GM12878 (cell line): ENCODE measurements around the gene YEATS4. TPM values are rescaled to one million over a fixed set of nuclear protein-coding genes. Genes with fewer than 3 reads are reported as not detected.

Experiments used
- ATAC-seq: fragments of 200-7000 bp; cut with Tn5 transposase; 3 replicates; pipeline ENCODE4 v1.9.1; 2020; ENCODE audit warnings: mild to moderate bottlenecking, moderate library complexity
- BruUV-seq: library from RNA; stranded (reverse); fragments of 400-500 nt; replicated peaks from 2 replicates; lab custom pipeline; 2021; lab: Mats Ljungman, UMichigan
- CTCF ChIA-PET: fragments of 300-600 bp; sonication (Branson Sonifier 250); formaldehyde crosslinking; extraction: SDS; loops from one replicate; lab custom pipeline; 2021; ENCODE audit warnings: inconsistent platforms; lab: Yijun Ruan, JAX
- POLR2A ChIA-PET: fragments of 350-600 bp; formaldehyde crosslinking; extraction: SDS; loops from one replicate; lab custom pipeline; 2021; ENCODE audit warnings: inconsistent platforms; lab: Charles Lee
- RAD21 ChIA-PET: fragments of 300-600 bp; sonication (Branson Sonifier 250); formaldehyde crosslinking; loops from one replicate; lab custom pipeline; 2023; ENCODE audit warnings: antibody characterized with exemption; ENCODE audit not compliant: unreplicated experiment; lab: Charles Lee
- SMC1A ChIA-PET: fragments of 300-600 bp; sonication (Branson Sonifier 250); formaldehyde crosslinking; loops from one replicate; lab custom pipeline; 2023; ENCODE audit not compliant: unreplicated experiment, uncharacterized antibody; lab: Charles Lee
- DNase-seq: peaks from one replicate; pipeline ENCODE4 v3.0.0-alpha.2; 2011; ENCODE audit warnings: low read depth, low spot score
- FAIRE-seq: peaks from 3 replicates; lab custom pipeline; 2011; peaks lifted over from hg19 to GRCh38; lab: Jason Lieb, UNC
- H2AFZ ChIP-seq: 2 replicates; pipeline ENCODE4 v1.6.0; 2011; ENCODE audit warnings: low read depth, low read length, control low read depth; ENCODE audit not compliant: control insufficient read depth
- H3K27ac ChIP-seq: 2 replicates; pipeline ENCODE4 v1.5.1; 2011; ENCODE audit warnings: control low read depth; ENCODE audit not compliant: control insufficient read depth, insufficient read depth
- H3K27me3 ChIP-seq, 2 experiments: replicated peaks in 1 of 2; 2 replicates each; pipeline versions ENCODE4 v1.6.0 to v1.6.1; 2011; ENCODE audit warnings: low read length in 1 of 2; ENCODE audit not compliant: control insufficient read depth in 2 of 2, insufficient read depth in 2 of 2
- H3K36me3 ChIP-seq, 2 experiments: 2 replicates each; pipeline ENCODE4 v1.5.1; 2011; ENCODE audit warnings: low read length in 1 of 2; ENCODE audit not compliant: control insufficient read depth in 2 of 2, insufficient read depth in 2 of 2
- H3K4me1 ChIP-seq: 2 replicates; pipeline ENCODE4 v1.6.1; 2011; ENCODE audit warnings: mild to moderate bottlenecking, low read length, moderate library complexity, mixed read lengths; ENCODE audit not compliant: control insufficient read depth, insufficient read depth
- H3K4me2 ChIP-seq: 2 replicates; pipeline ENCODE4 v1.6.0; 2011; ENCODE audit warnings: control low read depth; ENCODE audit not compliant: control insufficient read depth, insufficient read depth
- H3K4me3 ChIP-seq: fragments of 200-600 bp; sonication (generic); 2 replicates; pipeline ENCODE4 v1.5.1; 2016
- H3K79me2 ChIP-seq: 2 replicates; pipeline ENCODE4 v1.6.0; 2011; ENCODE audit warnings: low read length; ENCODE audit not compliant: control insufficient read depth, insufficient read depth
- H3K9ac ChIP-seq: 2 replicates; pipeline ENCODE4 v1.8.0; 2011; ENCODE audit warnings: low read length, control low read depth, mixed read lengths; ENCODE audit not compliant: control insufficient read depth, insufficient read depth
- H3K9me3 ChIP-seq: replicated peaks from 3 replicates; pipeline ENCODE4 v1.5.1; 2011; ENCODE audit warnings: mild to moderate bottlenecking, low read length; ENCODE audit not compliant: control insufficient read depth, insufficient read depth
- H4K20me1 ChIP-seq: 2 replicates; pipeline ENCODE4 v1.6.0; 2011; ENCODE audit not compliant: control insufficient read depth, insufficient read depth
- KAT2A ChIP-seq: conservative IDR thresholded peaks from 2 replicates; pipeline ENCODE4 v1.6.1; 2011; ENCODE audit warnings: low read depth, low read length; ENCODE audit not compliant: control insufficient read depth
- PAX8 ChIP-seq: fragments of 450-650 bp; IDR thresholded peaks from 2 replicates; pipeline ENCODE4 v1.6.1; 2017; ENCODE audit warnings: mild to moderate bottlenecking, moderate library complexity
- SIX5 ChIP-seq: IDR thresholded peaks from 2 replicates; pipeline ENCODE4 v1.6.1; 2011; ENCODE audit warnings: mild to moderate bottlenecking, low read depth, low read length, moderate library complexity; ENCODE audit not compliant: severe bottlenecking
- SMARCA5 ChIP-seq: fragments of 450-650 bp; IDR thresholded peaks from 2 replicates; pipeline ENCODE4 v1.6.1; 2017; ENCODE audit warnings: mild to moderate bottlenecking
- YBX1 ChIP-seq: fragments of 450-650 bp; IDR thresholded peaks from 2 replicates; pipeline ENCODE4 v1.6.1; 2016; ENCODE audit warnings: antibody characterized with exemption
- WGBS: methylation state at CpG from one replicate; pipeline ENCODE4 v1.1.6; 2016; ENCODE audit warnings: low lambda C conversion rate; ENCODE audit not compliant: insufficient replicate concordance, insufficient coverage; ENCODE audit errors: missing lambda C conversion rate; 5-methylcytosine and 5-hydroxymethylcytosine counted together
- in situ Hi-C: fragments of 300-500 bp; cut with MboI; formaldehyde crosslinking; loops from 9 replicates; pipeline ENCODE4 v1.14.3; 2018; ENCODE audit warnings: mixed read lengths
- intact Hi-C: fragments of 100-400 bp; cut with micrococcal nuclease; formaldehyde crosslinking; loops from one replicate; pipeline ENCODE4 v1.14.2; 2022; ENCODE audit not compliant: unreplicated experiment
- polyA plus RNA-seq, 11 experiments: library from polyadenylated mRNA; depleted of rRNA in 4 of 11; unstranded in 6 of 11; stranded (reverse) in 5 of 11; fragments of >200 nt; fragmentation: Nextera tagmentation in 4 of 11; fragmentation: Illumina TruSeq in 1 of 11; extraction: Ambion mirVana in 4 of 11; extraction: Trizol in 1 of 11; gene quantifications; 1 replicate in 1 of 11; 2 replicates in 10 of 11; pipeline versions ENCODE4 v1.2.1 to v1.2.3, GENCODE V29; 2011 to 2016; ENCODE audit warnings: inconsistent platforms in 2 of 11, missing spikeins in 2 of 11, low read depth in 1 of 11
- total RNA-seq, 4 experiments: library from RNA; depleted of rRNA in 3 of 4; stranded (reverse); fragments of >200 nt in 3 of 4; fragmentation: Illumina TruSeq in 1 of 4; extraction: Trizol in 1 of 4; gene quantifications; 2 replicates each; pipeline versions ENCODE4 v1.2.1 to v1.2.3, GENCODE V29; 2013 to 2021
- TF ChIP-seq, protein P1 (sequence below): fragments of 450-650 bp; IDR thresholded peaks from 2 replicates; pipeline ENCODE4 v1.6.1; 2014; ENCODE audit warnings: mild to moderate bottlenecking
- TF ChIP-seq, protein P2 (sequence below): fragments of 450-650 bp; IDR thresholded peaks from 2 replicates; pipeline ENCODE4 v1.6.1; 2016; ENCODE audit warnings: mild to moderate bottlenecking, moderate library complexity, borderline replicate concordance

The YEATS4 gene
- total and polyA plus RNA-seq, 10 of the 15 experiments (the other 5 are each of a cell fraction or from before 2014, with no cell fraction given): 23.8 to 45.4 (median 36.8) TPM

DNA sequence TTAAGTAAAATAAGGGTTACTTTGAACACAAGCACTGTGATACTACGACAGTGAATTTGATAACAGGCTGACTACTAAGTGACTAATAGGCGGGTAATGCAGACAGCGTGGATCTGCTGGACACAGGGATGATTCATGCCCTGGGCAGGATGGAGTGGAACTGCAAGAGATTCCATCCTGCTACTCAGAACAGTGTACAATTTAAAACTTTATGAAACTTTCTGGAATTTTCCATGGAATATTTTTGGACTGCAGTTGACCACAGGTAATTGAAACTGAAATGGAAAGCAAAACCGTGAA is 46.0 kb downstream of the YEATS4 start:
- Histone ChIP-seq H3K4me1 (no peaks in the 10 kb centered on the region), H3K79me2 (no peaks in the 10 kb centered on the region), H3K36me3 (no peaks in the 10 kb centered on the region), H3K9ac (no peak overlapping the region), H4K20me1 (no peaks in the 10 kb centered on the region), H3K27me3 (no peaks in the 10 kb centered on the region), H3K4me3 (no peak overlapping the region)
- BruUV-seq: no TSS peak
- in situ Hi-C loops (no loop called here), intact Hi-C loops (no loop called here)
- ATAC-seq: no peak
- no peak for FAIRE-seq
- SMC1A ChIA-PET: no interaction called here
- RAD21 ChIA-PET: no interaction called here
- no peak for TF ChIP-seq SMARCA5
- no peak for TF ChIP-seq SIX5
- TF ChIP-seq PAX8: no peak
- TF ChIP-seq, protein P1, sequence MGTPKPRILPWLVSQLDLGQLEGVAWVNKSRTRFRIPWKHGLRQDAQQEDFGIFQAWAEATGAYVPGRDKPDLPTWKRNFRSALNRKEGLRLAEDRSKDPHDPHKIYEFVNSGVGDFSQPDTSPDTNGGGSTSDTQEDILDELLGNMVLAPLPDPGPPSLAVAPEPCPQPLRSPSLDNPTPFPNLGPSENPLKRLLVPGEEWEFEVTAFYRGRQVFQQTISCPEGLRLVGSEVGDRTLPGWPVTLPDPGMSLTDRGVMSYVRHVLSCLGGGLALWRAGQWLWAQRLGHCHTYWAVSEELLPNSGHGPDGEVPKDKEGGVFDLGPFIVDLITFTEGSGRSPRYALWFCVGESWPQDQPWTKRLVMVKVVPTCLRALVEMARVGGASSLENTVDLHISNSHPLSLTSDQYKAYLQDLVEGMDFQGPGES: no peak
- no peak for TF ChIP-seq KAT2A
- TF ChIP-seq, protein P2, sequence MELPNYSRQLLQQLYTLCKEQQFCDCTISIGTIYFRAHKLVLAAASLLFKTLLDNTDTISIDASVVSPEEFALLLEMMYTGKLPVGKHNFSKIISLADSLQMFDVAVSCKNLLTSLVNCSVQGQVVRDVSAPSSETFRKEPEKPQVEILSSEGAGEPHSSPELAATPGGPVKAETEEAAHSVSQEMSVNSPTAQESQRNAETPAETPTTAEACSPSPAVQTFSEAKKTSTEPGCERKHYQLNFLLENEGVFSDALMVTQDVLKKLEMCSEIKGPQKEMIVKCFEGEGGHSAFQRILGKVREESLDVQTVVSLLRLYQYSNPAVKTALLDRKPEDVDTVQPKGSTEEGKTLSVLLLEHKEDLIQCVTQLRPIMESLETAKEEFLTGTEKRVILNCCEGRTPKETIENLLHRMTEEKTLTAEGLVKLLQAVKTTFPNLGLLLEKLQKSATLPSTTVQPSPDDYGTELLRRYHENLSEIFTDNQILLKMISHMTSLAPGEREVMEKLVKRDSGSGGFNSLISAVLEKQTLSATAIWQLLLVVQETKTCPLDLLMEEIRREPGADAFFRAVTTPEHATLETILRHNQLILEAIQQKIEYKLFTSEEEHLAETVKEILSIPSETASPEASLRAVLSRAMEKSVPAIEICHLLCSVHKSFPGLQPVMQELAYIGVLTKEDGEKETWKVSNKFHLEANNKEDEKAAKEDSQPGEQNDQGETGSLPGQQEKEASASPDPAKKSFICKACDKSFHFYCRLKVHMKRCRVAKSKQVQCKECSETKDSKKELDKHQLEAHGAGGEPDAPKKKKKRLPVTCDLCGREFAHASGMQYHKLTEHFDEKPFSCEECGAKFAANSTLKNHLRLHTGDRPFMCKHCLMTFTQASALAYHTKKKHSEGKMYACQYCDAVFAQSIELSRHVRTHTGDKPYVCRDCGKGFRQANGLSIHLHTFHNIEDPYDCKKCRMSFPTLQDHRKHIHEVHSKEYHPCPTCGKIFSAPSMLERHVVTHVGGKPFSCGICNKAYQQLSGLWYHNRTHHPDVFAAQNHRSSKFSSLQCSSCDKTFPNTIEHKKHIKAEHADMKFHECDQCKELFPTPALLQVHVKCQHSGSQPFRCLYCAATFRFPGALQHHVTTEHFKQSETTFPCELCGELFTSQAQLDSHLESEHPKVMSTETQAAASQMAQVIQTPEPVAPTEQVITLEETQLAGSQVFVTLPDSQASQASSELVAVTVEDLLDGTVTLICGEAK: no peak
- TF ChIP-seq YBX1: no peak
- TF ChIP-seq, all 136 proteins: peak for 0
- CTCF ChIA-PET: no interaction called here
- 88% methylated on average over 4 of the region's 4 CpGs for WGBS
- no peak for DNase-seq
- H3K9me3 ChIP-seq: no peaks in the 10 kb centered on the region
- POLR2A ChIA-PET: no interaction called here
- no peak overlapping the region for H3K27ac ChIP-seq
- H3K4me2 ChIP-seq: no peak overlapping the region
- no peak overlapping the region for H2AFZ ChIP-seq
